Keratinocyte (primary cell): Measurements from ENCODE around the gene ADAMTSL4. TPM values are rescaled to one million over a fixed set of nuclear protein-coding genes. Genes with fewer than 3 reads are reported as not detected.

Experiments used
- DNase-seq: peaks from one replicate; pipeline ENCODE4 v3.0.0-alpha.2; 2011; ENCODE audit warnings: low read depth, missing footprints, low spot score
- FAIRE-seq: peaks from 2 replicates; lab custom pipeline; 2011; peaks lifted over from hg19 to GRCh38; lab: Jason Lieb, UNC
- H2AFZ ChIP-seq: 2 replicates; pipeline ENCODE4 v1.6.0; 2012; ENCODE audit warnings: low read length, control low read depth, inconsistent platforms; ENCODE audit not compliant: control insufficient read depth
- H3K27ac ChIP-seq: 2 replicates; pipeline ENCODE4 v1.5.1; 2011; ENCODE audit warnings: low read length; ENCODE audit not compliant: control insufficient read depth, insufficient read depth
- H3K27me3 ChIP-seq: 3 replicates; pipeline ENCODE4 v1.6.0; 2011; ENCODE audit warnings: low read length; ENCODE audit not compliant: control insufficient read depth, insufficient read depth; ENCODE audit errors: extremely low read depth
- H3K36me3 ChIP-seq, 2 experiments: 2 replicates in 1 of 2; 3 replicates in 1 of 2; pipeline ENCODE4 v1.5.1; 2011; ENCODE audit warnings: low read length in 2 of 2, mild to moderate bottlenecking in 1 of 2; ENCODE audit not compliant: control insufficient read depth in 2 of 2, insufficient read depth in 2 of 2; ENCODE audit errors: extremely low read depth in 1 of 2
- H3K4me1 ChIP-seq: 3 replicates; pipeline ENCODE4 v1.5.1; 2011; ENCODE audit warnings: low read length; ENCODE audit not compliant: control insufficient read depth, insufficient read depth; ENCODE audit errors: extremely low read depth
- H3K4me2 ChIP-seq: 3 replicates; pipeline ENCODE4 v1.6.0; 2011; ENCODE audit warnings: low read depth, low read length; ENCODE audit not compliant: control insufficient read depth, insufficient read depth; ENCODE audit errors: extremely low read depth
- H3K4me3 ChIP-seq, 3 experiments: fragments of 200-600 bp in 1 of 3; sonication (generic) in 1 of 3; 2 replicates in 2 of 3; 3 replicates in 1 of 3; pipeline ENCODE4 v1.5.1; 2011 to 2016; ENCODE audit warnings: low read length in 3 of 3, mild to moderate bottlenecking in 3 of 3, control low read depth in 2 of 3, inconsistent platforms in 1 of 3, low read depth in 1 of 3, mixed read lengths in 1 of 3, mixed run types in 1 of 3, moderate library complexity in 1 of 3; ENCODE audit not compliant: control insufficient read depth in 2 of 3, insufficient read depth in 2 of 3; ENCODE audit errors: extremely low read depth in 1 of 3
- H3K79me2 ChIP-seq: 2 replicates; pipeline ENCODE4 v1.6.0; 2012; ENCODE audit warnings: low read length; ENCODE audit not compliant: control insufficient read depth, insufficient read depth
- H3K9ac ChIP-seq: 3 replicates; pipeline ENCODE4 v1.6.0; 2011; ENCODE audit warnings: low read length; ENCODE audit not compliant: control insufficient read depth, insufficient read depth; ENCODE audit errors: extremely low read depth
- H3K9me1 ChIP-seq: 3 replicates; pipeline ENCODE4 v1.6.0; 2011; ENCODE audit warnings: low read length; ENCODE audit not compliant: control insufficient read depth, insufficient read depth; ENCODE audit errors: extremely low read depth
- H3K9me3 ChIP-seq: 2 replicates; pipeline ENCODE4 v1.5.1; 2012; ENCODE audit warnings: low read depth, low read length; ENCODE audit not compliant: control insufficient read depth
- H4K20me1 ChIP-seq: 3 replicates; pipeline ENCODE4 v1.6.0; 2011; ENCODE audit warnings: low read length; ENCODE audit not compliant: control insufficient read depth, insufficient read depth; ENCODE audit errors: extremely low read depth
- EZH2 ChIP-seq: IDR thresholded peaks from one replicate; pipeline ENCODE4 v1.6.1; 2012; ENCODE audit warnings: inconsistent platforms, mild to moderate bottlenecking, low read length, moderate library complexity
- dilution Hi-C: fragments of 300-500 bp; cut with MboI; formaldehyde crosslinking; loops from one replicate; pipeline ENCODE4 v1.7.0; 2020; ENCODE audit warnings: low sequenced_read_pairs; ENCODE audit not compliant: extremely low pct_ligation_motif_present
- polyA plus RNA-seq, 5 experiments: library from polyadenylated mRNA; depleted of rRNA in 3 of 5; stranded (reverse) in 3 of 5; stranded (forward) in 1 of 5; unstranded in 1 of 5; fragments of >200 nt; gene quantifications; 1 replicate in 1 of 5; 2 replicates in 3 of 5; 3 replicates in 1 of 5; pipeline versions ENCODE4 v1.2.1 to v1.2.3, GENCODE V29; 2011 to 2012; ENCODE audit warnings: missing spikeins in 2 of 5, low read depth in 1 of 5, low replicate concordance in 1 of 5
- TF ChIP-seq, protein P1 (sequence below), 3 experiments: IDR thresholded peaks in 1 of 3; conservative IDR thresholded peaks in 1 of 3; optimal IDR thresholded peaks in 1 of 3; 2 replicates in 2 of 3; 3 replicates in 1 of 3; pipeline versions ENCODE3 to v1.5.1; 2011; ENCODE audit warnings: low read length in 3 of 3, mild to moderate bottlenecking in 3 of 3, moderate library complexity in 2 of 3, control low read depth in 1 of 3, inconsistent platforms in 1 of 3; ENCODE audit not compliant: insufficient read depth in 2 of 3; ENCODE audit errors: extremely low read depth in 1 of 3

Gene ADAMTSL4
- polyA plus RNA-seq, 1 donor (not counting 4 experiments of a cell fraction or from before 2014, with no cell fraction given), result 7.0 TPM

DNA sequence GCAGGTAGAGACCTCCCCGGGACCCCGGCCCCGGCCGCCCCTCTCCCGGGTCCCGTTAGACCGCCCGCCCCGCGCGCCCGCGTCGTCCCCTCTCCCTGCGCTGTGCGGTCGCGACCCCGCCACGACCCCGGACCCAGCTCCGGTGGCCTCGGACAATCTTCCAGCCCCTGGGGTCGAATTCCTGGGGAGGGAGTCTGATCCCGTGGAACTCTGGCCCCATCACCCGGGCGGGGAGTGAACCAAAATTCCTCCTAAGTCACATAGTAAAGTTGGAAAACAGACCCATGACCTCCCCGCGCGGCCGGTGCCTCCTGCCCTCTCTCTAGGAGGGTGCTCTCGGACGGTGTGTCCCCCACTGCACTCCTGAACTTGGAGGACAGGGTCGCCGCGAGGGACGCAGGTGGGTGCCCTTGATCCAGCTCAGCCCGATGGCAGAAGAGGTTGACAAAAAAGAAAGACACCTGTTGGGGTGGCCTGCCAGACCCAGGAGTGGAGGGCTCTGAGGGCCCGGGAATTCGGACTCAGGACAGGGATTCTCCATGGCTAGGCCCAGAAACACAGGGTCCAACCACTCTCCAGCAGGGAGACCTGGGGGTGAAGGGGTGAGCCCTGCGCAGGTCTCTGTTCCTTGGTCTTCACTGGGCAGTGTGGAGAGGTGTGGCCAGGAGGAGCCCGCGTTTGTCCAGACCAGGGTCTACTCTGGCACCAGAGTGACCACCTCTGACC, 451 bp downstream of the ADAMTSL4 start:
- H3K36me3 ChIP-seq, result no peaks in the 10 kb centered on the region
- no peaks in the 10 kb centered on the region for H3K9me1 ChIP-seq
- peak overlapping the region; percentile 53 to 63 (median 59) for H3K4me3 ChIP-seq
- peak overlapping the region; percentile 76 for H3K4me2 ChIP-seq
- H2AFZ ChIP-seq, result no peak overlapping the region
- DNase-seq (no peak), FAIRE-seq (no peak)
- H3K4me1 ChIP-seq, result peaks cover 19% of the 10 kb centered on the region
- H3K9me3 ChIP-seq, result no peaks in the 10 kb centered on the region
- H4K20me1 ChIP-seq, result no peaks in the 10 kb centered on the region
- no peak overlapping the region for H3K27ac ChIP-seq
- no peaks in the 10 kb centered on the region for H3K79me2 ChIP-seq
- peak overlapping the region; percentile 43 for H3K9ac ChIP-seq
- H3K27me3 ChIP-seq, result no peaks in the 10 kb centered on the region
- dilution Hi-C loops, result no loop called here
- no peak for TF ChIP-seq EZH2
- TF ChIP-seq, protein P1, sequence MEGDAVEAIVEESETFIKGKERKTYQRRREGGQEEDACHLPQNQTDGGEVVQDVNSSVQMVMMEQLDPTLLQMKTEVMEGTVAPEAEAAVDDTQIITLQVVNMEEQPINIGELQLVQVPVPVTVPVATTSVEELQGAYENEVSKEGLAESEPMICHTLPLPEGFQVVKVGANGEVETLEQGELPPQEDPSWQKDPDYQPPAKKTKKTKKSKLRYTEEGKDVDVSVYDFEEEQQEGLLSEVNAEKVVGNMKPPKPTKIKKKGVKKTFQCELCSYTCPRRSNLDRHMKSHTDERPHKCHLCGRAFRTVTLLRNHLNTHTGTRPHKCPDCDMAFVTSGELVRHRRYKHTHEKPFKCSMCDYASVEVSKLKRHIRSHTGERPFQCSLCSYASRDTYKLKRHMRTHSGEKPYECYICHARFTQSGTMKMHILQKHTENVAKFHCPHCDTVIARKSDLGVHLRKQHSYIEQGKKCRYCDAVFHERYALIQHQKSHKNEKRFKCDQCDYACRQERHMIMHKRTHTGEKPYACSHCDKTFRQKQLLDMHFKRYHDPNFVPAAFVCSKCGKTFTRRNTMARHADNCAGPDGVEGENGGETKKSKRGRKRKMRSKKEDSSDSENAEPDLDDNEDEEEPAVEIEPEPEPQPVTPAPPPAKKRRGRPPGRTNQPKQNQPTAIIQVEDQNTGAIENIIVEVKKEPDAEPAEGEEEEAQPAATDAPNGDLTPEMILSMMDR (optimal IDR thresholded peaks at IDR 0.05 in 1 of 3, IDR thresholded peaks at IDR 0.05 in 1 of 3, conservative IDR thresholded peaks at IDR 0.05 in 1 of 3; ENCODE audit: extremely low read depth in 1 of 3, insufficient read depth in 2 of 3, low read length in 3 of 3), result peak in 2 of 3 experiments; percentile 37 to 54

DNA sequence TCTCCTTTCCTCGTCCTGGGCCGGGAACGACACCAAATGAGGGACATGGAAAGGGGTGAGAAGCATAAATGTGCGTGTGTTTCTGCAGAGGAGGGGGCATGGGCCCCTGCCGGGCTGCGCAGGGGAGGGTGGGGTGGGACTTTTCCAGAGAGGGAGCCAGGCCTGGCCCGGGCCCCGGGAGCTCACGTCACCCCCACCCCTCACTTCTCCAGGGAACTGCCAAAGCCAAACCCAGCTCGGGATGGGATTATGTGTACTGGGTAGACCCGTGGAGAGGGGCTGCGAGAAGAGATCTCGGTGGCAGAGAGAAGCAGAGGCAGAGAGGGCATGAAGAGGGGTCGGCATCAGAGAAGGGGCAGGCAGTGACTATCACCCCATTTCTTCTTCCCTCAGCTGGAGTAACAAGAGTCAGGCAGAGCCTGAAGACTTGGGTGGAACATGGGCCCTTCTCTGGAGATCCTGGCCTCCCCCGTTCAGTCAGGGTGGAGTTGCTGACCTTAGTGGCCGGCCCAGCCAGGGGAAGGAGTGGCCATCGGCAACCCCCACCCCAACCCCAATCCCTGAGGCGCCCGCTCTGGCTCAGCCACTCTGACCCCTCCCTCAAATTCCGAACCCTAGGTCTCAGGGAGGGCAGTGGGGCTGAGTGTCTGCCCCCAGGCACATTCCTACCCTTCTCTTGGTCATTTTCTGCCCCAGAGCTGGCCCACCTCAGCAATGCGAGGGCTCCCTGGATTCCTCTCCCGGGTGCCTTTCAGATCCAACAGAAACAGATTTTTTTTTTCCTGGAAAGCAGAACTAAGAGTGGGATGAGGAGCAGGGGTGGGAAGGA, 1.2 kb downstream of the ADAMTSL4 start:
- H3K9me3 ChIP-seq, result no peaks in the 10 kb centered on the region
- H3K27me3 ChIP-seq, result no peaks in the 10 kb centered on the region
- no peaks in the 10 kb centered on the region for H3K79me2 ChIP-seq
- H3K4me1 ChIP-seq, result peaks cover 19% of the 10 kb centered on the region
- H3K36me3 ChIP-seq, result no peaks in the 10 kb centered on the region
- FAIRE-seq, result no peak
- dilution Hi-C loops, result no loop called here
- no peak overlapping the region for H2AFZ ChIP-seq
- no peak for DNase-seq
- peak overlapping the region in 1 of 3 experiments; percentile 53 for H3K4me3 ChIP-seq
- no peaks in the 10 kb centered on the region for H4K20me1 ChIP-seq
- no peaks in the 10 kb centered on the region for H3K9me1 ChIP-seq
- no peak for TF ChIP-seq EZH2
- TF ChIP-seq, protein P1 (optimal IDR thresholded peaks at IDR 0.05 in 1 of 3, IDR thresholded peaks at IDR 0.05 in 1 of 3, conservative IDR thresholded peaks at IDR 0.05 in 1 of 3; ENCODE audit: extremely low read depth in 1 of 3, insufficient read depth in 2 of 3, low read length in 3 of 3), result no peak
- no peak overlapping the region for H3K9ac ChIP-seq
- H3K27ac ChIP-seq, result no peak overlapping the region
- H3K4me2 ChIP-seq, result no peak overlapping the region
